PC-9 (cell line): ENCODE data around the gene TTC28.

Experiments
- EZH2 ChIP-seq: fragments of 200-600 bp; sonication (generic); IDR thresholded peaks from 2 replicates; pipeline ENCODE4 v1.8.0; 2017; ENCODE audit warnings: antibody characterized with exemption, low read depth
- TF ChIP-seq, protein P1 (sequence below): fragments of 200-600 bp; sonication (generic); conservative IDR thresholded peaks from 2 replicates; pipeline ENCODE4 v1.6.1; 2017; ENCODE audit warnings: mixed run types, antibody characterized with exemption, mild to moderate bottlenecking, moderate library complexity

DNA sequence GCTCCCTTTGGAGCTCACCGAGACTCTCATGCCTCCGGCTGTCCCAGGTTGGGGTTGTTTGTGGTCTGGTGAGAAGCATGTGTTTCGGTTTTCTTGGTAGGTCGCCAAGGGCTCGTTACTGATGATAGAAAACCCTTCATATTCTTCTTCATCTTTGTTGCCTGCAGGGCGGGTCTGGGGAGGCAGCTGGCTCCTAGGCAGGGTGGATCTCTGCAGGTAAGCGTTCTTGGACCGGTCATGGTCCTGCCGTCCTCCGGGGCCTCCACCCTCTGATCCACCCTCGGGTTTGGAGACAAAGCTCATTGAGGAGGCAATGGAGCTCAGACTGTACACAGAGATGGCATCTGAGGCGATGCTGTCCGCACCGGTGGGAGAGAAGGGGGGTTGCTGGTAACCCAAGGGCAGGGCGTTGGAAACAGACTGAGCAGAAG, 696.3 kb downstream of the TTC28 start:
- TF ChIP-seq, protein P1, sequence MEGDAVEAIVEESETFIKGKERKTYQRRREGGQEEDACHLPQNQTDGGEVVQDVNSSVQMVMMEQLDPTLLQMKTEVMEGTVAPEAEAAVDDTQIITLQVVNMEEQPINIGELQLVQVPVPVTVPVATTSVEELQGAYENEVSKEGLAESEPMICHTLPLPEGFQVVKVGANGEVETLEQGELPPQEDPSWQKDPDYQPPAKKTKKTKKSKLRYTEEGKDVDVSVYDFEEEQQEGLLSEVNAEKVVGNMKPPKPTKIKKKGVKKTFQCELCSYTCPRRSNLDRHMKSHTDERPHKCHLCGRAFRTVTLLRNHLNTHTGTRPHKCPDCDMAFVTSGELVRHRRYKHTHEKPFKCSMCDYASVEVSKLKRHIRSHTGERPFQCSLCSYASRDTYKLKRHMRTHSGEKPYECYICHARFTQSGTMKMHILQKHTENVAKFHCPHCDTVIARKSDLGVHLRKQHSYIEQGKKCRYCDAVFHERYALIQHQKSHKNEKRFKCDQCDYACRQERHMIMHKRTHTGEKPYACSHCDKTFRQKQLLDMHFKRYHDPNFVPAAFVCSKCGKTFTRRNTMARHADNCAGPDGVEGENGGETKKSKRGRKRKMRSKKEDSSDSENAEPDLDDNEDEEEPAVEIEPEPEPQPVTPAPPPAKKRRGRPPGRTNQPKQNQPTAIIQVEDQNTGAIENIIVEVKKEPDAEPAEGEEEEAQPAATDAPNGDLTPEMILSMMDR, result no peak
- TF ChIP-seq EZH2, result no peak
